ENCODE measurements around the gene DHDH.

GRCh38 chr19:48965806-48966540 lies 32.5 kb downstream of the DHDH start:
- TF ChIP-seq POLR2A (IDR thresholded peaks at IDR 0.05; ENCODE audit: low read depth, low read length), result peak; percentile 22; the same call in 1 of the 2 replicates
- TF ChIP-seq TAF1 (IDR thresholded peaks at IDR 0.05; ENCODE audit: borderline replicate concordance, low read depth, low read length), result no peak

Measured in GM12892 (cell line).